ENCODE data around the gene IL1R2.

IL1R2 gene

DNA sequence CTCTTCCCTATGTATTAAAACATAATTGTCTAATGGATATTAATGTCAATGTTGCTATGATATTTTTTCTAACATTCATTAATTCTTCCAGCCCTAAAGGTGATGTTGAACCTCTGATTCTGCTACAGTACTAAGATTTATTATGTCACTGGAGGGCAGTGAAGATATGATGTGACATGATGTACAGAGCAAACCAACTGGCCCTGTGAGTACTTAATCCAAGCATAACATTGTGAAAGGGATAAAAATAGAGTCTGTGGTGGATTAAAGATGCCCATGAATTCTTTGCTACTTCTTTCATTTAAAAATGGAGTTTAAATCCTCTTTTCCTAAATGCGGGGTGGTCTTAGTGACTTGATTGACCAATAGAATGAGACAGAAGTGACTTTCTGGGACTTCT lies 51.8 kb downstream of the IL1R2 start:
- DNase-seq (ENCODE audit: low spot score): no peak

DNA sequence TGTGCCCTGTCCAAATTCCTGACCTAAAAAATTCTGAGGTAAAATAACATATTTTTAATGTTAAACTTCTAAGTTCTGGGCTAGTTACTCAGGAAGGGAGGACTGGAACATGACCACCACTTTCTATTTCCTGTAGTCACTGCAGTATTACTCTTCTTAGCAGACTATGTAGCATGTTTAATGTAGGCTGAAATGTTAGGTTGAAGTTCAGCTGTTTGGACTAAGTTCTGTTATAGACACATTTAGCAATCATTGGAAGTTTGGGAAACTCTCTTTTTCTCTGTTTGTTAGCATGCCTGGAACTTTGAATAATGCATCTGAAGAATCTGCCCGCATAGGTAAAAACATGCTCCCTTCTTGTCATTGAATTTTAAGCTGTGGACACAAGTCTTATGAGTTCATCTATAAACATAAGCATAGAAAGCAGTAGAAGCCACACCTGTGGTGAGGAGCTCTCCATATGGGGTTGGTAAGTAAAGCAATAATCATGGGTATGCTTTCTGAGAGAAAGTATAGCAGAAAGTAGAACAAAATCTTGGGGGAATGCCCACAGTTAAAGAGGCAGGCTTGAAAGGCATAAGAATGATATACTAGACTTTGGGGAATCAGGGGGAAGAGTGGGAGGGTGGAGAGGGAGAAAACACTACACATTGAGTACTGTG lies 52.6 kb downstream of the IL1R2 start:
- DNase-seq (ENCODE audit: low spot score): no peak

DNA sequence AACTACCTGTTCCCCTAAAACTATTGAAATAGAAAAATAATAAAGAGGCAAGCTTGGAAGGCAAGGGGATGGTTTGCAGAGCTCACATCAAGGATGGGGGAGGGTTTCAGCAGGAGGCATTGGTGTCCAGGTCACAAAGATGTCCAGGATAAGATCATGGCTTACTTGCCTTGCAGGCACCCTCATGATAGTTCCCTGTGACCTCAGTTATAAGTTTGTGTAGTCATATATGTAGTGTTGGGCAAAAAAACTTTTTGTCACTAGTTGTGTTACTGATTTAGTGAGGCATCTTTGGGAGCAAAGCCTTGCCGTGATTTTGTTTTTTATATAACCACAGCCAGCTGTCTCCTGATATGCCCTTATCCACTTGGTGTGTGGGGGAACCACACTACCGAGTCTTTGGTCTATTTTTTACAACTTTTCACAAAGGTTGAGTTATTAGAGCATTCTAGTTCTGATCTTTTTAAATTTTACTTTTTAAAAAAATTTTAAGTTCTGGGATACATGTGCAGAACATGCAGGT lies 53.3 kb downstream of the IL1R2 start:
- no peak for DNase-seq (ENCODE audit: low spot score)

DNA sequence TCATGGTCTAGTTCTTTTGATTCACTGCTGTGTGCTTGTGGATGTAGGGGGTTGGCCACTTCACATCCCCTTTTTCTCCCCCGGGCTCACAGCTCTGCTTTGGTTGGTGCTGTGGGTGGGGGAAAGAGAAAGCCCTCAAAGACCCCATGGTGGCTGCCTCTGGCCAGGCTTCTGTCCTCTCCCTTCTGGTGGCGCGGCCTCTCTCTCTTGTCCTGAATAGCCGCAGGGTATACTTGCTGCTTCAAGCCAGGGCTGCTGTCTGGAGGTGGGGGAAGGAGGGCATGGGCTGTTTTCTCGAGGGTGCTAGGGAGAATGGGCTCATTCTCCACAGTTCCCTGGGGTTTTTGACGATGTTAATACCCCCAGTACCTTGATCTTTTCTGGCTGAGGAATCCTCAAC lies 53.9 kb downstream of the IL1R2 start:
- DNase-seq (ENCODE audit: low spot score): no peak

DNA sequence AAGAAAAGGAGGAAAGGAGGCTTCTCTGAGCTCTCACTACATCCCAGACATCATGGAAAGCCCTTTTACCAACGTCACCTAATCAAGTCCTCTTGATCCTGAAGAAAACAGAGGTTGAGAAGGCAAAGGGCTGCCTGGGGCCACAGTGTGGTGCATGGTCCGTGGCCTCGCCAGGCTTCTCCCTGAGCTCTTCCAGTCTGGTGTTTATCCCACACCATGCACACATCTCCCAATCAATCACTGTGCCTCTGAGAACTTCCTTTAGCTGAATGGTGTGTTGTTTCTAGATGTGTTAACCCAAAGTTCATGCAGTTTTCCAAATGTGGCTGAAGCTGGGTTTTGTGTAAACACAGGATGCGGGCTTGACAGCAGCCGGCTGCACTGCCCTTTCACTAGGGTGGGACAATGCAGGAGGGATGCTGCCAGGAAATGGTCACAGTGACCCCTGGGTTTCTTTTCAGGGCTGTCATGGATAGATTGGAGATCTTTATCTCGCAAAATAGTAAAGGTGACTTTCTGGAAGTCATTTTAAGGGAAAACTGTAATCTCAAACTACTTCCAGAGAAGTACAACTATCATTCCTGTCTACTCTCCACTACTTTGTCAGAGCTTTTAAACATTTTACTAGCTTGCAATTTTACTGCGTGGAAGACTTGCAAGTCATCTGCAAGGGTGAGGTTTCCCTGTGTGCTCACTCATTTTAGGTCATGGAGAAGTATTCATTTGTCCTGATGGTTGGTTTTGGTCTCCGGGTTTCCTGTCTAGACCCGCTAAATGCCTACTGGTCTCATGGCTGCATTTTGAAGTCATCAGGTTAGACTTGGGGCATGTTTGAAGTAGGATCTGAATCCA lies 54.6 kb downstream of the IL1R2 start:
- no peak for DNase-seq (ENCODE audit: low spot score)

DNA sequence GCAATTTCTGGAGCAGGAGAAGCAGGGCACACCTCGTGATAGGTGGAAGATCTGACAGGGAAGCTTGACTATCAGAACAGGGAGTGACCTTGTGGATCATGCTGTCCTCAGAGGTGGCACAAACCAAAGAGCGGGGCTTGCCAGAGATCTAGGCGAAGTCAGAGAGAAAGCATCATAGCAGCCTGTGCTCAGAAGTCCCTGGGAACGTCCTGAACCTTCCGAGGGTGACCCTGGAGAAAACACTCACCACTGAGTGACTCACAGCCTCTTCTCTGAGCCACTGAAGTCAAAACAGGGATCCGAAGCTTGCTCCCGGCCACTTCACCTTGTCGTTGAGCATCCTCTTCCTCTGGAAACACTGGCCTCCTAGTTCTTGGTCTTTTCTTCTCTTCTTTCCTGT lies 56.7 kb downstream of the IL1R2 start:
- no peak for DNase-seq (ENCODE audit: low spot score)

DNA sequence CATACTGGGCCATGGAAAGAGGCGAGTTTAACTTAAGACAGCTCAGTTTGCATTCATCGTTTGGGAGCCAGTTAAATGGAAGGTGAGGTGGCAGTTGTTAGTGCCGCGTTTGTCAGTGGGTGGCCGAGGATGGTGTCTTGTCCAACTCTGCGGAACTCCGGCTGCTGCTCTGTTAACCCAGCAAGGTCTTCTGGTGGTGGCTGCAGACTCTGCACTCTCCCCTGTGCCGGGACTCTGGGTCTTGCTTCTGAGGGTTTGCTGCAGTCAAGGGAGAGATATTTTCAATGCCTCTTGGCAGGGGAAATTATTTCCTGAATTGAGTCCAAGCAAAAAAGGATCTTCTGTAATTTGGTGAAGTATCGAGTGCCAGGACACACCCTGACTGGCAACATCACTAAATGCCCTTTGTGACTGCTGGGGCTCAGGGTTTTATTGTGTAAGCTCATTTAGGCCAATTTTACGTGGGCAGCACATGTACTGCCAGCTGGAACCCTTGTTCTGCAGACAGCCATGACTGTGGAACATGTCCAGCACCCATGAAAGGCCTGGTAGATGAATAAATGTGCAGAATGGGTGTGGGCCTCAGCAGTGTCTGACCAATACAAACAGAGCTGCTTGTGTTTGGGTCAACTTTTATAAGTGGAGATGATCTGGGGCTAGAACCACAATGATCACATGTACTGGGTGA lies 58.1 kb downstream of the IL1R2 start:
- peak; percentile 13 for DNase-seq (ENCODE audit: low spot score)

DNA sequence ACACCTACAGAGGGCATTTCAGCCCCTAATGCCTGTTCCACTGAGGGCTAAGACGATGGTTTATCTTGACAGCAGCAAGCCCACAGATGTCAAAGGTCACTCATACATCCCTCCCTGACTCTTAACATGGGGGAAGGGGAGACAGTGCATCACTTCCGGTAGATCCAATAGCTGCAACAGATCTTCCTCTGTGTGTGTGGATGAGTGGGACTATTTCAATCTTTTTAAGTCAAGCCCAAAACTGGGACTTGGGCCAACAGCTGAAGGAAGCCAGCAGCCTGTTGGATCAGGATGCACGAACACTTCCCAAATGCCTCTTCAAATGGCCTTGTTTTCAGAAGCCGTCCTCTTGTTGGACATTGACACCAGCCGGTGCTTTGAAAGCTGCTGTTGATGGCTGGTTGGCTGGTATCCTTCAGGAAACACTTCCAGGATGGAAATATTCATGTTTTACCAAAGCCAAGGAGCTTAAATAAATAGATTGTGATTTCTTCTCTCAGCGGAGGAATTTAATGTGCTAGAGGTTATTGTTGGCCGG lies 59.2 kb downstream of the IL1R2 start:
- DNase-seq (ENCODE audit: low spot score): peak; percentile 24

DNA sequence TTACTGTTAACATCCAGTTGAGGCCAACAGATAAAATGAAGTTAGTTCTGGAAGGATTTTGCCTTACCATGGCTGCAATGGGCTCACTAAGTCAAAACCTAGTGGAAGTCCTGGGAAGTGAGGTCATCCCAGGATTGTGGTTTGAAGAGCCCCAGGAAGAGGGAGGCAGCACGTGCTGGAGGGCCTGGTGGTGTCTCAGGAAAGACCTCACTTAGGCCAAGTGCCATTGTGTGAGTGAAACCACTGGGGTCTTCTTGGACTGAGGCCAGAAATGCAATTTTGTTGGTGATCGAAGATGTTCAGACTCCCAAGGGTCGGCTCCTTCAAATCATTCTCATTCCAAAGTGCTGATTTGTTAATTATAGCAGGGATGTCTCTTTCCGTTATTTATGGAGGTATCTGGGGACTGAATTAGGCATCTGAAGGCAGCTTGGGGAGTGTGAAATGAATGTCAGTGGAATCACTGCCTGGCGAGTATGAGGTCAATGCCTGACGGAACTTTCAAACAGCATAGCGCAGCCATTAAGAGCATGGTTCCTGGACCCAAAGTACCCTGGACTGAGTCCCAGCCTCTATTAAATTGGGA lies 60.0 kb downstream of the IL1R2 start:
- DNase-seq (ENCODE audit: low spot score): no peak

DNA sequence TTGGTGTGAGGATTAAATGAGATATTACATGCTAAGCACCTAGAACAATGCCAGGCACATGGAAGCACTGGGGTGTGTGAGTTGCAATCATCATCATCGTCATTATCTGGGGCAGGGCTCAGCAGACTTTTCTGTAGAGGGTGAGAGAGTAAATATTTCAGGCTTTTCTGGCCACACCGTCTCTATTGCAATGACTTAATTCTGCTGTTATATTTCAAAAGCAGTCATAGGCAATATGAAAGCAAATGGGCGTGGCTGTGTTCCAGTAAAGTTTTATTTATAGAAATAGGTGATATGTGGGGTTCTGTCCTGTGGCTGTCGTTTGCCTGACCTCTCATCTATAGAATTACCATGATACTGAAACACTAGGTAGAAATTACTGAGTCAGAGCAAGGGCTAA lies 60.6 kb downstream of the IL1R2 start:
- DNase-seq (ENCODE audit: low spot score): no peak

DNA sequence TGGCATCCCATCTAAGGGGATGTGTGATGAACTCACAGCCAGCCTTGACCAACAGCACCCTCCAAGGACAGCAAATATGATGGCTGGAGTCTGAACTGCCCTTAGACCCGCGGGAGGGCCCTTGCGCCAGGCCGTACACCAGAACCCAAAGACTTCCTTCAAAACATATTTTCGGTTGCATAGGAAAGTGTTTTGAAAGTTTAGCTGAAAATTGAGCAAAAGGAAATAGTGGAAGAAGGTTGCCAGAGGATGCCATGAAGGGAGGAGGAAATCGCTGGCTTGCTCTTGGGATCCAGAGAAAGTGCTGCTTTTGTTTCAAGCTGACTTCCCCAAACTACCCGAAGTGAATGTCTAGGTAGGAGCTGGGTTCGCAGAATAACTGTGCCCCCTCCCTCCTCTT lies 61.3 kb downstream of the IL1R2 start:
- no peak for DNase-seq (ENCODE audit: low spot score)

DNA sequence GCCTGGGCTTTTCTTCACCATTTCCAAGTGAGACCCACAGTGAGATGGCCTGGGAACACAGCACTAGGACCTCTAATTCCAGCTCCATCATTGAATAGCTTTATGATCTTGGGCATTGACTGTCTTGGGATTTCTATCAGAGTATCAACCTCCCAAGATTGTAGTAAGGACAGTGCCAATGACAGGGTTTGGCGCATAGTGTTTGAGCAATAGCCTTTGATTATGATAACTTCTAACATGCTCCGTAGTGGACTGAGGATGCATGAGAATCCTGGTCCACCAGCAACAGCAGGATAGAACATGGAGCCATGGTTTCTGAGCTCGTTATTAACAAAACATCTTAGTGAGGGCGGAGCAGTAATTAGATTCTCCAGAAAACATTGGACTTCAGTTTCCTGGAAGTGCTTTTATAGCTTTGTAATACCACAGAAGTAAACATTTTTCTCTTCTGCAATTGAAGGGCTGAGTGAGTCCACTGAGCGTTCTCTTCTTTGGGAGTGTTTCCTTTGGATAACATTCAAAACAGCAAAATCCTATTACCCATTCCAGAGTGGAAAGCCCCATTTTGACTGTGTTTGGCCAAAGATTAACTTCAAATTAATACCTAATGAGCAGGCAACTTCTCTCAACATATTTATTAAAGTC lies 63.7 kb downstream of the IL1R2 start:
- no peak for DNase-seq (ENCODE audit: low spot score)

DNA sequence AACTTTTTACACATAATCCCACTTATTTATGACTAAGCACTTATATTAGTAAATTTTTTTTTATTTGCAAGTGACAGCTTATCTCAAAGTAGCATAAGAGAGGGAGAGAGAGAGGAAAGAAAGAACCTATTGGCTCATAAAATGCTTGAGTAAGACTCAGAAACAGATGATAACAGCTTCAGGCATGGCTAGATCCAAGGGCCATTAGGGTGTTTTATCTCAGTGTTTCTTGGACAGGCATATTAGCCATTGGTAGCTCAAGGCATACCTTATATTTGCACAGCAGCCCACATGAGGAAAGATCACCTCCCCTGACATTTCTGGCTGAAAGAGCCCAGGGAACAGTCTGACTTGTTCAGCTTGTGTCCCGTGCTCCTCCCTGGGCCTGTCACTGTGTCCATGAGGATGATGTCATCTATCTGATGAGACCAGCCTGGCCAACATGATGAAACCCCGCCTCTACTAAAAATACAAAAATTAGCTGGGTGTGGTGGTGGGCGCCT lies 64.4 kb downstream of the IL1R2 start:
- no peak for DNase-seq (ENCODE audit: low spot score)

DNA sequence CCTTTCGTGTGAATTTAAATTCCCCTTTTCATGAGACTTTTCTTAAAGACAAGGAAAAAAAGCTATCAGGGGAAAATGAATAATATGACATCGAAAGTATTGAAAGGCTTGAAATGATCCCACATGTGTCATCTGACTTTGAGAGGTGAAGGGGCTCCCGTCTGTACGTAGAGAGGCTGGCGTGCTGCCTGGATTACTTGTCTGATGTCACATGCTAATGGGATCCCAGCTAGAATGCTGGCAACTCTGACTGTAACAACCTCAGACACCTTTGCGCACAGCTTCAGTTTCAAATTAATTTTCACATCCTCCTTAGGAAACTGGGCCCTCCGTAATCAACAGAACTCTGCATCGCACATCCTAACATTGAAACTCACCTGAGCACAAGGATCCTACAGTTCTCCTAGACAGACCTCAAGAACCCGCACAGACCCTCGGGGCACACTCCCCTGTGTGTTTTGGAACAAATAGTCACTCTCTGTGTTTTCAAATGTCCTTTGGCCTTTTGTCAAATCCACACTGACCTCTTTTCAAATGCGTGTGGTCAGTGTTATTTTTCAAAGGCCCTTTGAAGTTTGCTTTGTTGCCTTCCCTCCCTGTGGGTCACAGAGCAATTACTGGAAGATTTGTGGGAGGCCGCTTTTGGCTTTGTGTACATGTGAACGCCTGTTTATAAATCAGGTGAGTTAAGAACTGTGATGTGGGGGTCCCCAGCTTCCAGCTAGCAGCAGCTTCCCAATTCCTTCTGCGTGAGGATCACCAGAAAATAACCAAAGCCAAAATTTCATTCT lies 65.9 kb downstream of the IL1R2 start:
- no peak for DNase-seq (ENCODE audit: low spot score)

DNA sequence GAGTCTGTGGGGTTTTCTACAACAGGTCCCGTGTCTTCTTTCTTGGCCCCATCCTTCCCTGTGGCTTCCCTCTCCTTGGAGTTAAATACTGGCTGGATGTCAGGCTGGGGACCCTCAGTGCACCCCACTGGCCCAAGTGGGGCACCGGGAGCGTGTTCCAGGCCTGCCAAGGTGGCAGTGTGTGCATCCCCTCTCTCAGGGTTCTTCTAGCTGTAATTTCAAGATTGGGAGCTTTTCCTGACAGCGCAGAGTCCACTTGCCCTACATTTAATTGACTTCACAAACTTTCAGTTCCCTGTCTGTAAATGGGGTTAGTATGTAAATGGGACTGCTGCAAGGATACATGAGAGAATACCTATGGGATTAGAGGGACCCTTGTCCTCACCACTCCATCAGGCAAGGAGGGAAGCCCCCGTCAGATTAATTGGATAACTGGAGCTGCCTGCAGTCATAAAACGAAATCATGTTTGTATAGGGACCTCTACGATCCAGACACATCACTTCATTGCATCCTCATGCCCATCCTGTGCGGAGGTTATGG lies 66.6 kb downstream of the IL1R2 start:
- no peak for DNase-seq (ENCODE audit: low spot score)

DNA sequence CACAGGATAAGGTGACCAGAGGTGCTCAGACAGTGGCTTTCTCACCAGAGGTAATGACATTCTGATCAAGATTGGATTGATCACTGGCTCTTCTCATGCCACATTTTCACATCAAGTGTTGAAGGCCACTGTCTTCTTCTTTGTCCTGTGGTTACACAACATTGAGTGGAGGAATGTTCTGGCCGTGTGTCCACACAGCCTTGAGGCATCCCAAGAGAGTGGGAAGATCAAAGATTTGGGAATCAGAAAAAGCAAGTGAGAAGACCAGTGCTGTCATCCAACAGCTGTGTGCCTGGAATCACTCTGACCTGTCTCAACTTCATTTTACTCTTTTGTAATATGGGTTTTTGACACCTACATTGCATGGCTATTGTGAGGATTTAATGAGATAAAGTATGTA lies 67.4 kb downstream of the IL1R2 start:
- no peak for DNase-seq (ENCODE audit: low spot score)

DNA sequence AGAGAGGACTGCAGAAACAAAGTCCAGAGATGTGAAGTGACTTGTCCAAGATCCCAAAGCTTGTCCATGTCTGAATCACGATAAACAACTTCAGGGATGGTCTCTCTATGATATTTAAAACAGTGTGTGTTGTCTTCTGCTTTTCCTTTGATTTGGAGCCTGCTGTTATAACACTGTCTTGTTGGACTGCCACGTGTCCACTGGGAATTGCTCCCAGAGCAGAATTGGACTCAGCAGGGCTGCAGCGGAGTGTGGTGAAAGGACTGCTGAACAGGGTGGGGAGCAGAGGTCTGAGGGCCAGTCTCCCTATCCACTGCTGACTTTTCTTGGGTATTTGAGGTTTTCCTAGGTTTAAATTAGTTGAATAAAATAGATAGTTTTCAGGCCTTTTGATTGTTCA lies 68.3 kb downstream of the IL1R2 start:
- no peak for DNase-seq (ENCODE audit: low spot score)

DNA sequence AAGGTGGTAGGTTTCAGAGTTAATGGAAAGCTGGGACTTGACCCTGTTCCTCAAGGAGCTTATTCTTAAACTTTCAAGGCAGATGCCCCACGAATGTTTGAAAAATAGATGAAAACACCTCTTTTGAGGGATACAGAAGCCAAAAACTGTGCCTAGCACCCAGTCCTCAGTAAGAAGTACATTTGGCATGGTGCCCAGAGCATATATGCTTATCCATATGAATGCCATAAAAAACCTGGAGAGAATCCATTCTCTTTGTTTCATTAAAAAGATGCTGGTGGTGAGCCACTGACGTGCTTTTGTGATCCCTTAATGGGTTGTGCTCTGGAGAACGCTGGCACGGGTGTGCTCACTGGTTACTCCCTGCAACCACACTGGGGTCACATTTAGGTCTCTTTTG lies 69.0 kb downstream of the IL1R2 start:
- no peak for DNase-seq (ENCODE audit: low spot score)

DNA sequence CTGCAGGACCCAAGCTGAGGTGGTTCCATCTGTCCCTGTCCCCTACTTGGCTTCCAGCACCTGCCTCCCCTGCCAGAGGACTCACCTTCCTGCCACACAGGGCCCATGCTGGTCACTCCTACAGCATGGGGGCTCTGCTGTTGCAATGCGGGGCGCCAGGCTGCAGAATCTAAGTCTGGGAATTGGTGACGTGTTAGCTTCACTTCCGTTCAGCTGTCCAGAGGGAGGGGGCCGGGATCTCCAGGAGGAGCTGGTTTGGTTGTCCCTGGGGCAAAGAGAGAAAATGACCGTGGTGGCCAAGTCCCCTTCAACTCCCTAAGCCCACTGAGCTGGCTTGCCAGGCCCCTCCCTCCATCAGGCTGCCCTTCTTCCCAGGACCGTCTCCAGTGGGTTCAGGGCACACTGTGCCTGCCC lies 69.5 kb downstream of the IL1R2 start:
- DNase-seq (ENCODE audit: low spot score): no peak

Data from cerebellar cortex (tissue), 1 donor.